Measurements from ENCODE around the gene SNX30.

DNA sequence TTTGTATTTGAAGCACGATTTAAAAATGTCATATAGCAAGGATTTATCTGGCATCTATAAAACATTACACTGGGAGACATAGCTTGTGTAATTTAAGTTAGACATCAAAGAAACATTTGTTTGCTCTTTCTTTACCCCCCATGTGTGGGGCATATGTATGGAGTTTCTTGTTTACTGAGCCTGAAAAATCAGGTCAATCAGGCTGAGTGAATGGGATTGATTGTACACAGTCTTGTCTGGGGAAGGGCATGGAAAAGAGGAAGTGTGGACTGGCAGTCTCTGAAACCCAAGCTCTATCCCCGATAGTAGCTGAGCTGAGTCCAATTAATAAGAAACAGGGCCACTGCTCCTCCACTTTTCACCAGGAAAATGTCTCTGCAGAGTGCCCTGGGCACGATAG is 90.7 kb downstream of the SNX30 start:
- TF ChIP-seq, protein P1, sequence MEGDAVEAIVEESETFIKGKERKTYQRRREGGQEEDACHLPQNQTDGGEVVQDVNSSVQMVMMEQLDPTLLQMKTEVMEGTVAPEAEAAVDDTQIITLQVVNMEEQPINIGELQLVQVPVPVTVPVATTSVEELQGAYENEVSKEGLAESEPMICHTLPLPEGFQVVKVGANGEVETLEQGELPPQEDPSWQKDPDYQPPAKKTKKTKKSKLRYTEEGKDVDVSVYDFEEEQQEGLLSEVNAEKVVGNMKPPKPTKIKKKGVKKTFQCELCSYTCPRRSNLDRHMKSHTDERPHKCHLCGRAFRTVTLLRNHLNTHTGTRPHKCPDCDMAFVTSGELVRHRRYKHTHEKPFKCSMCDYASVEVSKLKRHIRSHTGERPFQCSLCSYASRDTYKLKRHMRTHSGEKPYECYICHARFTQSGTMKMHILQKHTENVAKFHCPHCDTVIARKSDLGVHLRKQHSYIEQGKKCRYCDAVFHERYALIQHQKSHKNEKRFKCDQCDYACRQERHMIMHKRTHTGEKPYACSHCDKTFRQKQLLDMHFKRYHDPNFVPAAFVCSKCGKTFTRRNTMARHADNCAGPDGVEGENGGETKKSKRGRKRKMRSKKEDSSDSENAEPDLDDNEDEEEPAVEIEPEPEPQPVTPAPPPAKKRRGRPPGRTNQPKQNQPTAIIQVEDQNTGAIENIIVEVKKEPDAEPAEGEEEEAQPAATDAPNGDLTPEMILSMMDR (IDR thresholded peaks at IDR 0.05): no peak
- TF ChIP-seq POLR2A (IDR thresholded peaks at IDR 0.05; ENCODE audit: low read depth) (no peak), POLR2AphosphoS5 (IDR thresholded peaks at IDR 0.05) (no peak), EP300 (IDR thresholded peaks at IDR 0.05) (no peak)
